Fibroblast of the aortic adventitia (primary cell): ENCODE measurements around the gene HKDC1. TPM values are rescaled to one million over a fixed set of nuclear protein-coding genes. Genes with fewer than 3 reads are reported as not detected.
A peak's percentile ranks its signal among the peaks of the same experiment; 100 is the strongest.
"Not testable (repeated sequence)": the region's sequence is repeated elsewhere in the genome, so short reads cannot be mapped to it uniquely, and the experiment has no call there.

Experiments
- DNase-seq: peaks from one replicate; pipeline ENCODE4 v3.0.0-alpha.2; 2010; ENCODE audit warnings: low read depth
- H3K4me3 ChIP-seq: 2 replicates; pipeline ENCODE4 v1.5.1; 2011; ENCODE audit warnings: low read depth, mild to moderate bottlenecking, control low read depth, low read length, moderate library complexity
- CTCF ChIP-seq: IDR thresholded peaks from 2 replicates; pipeline ENCODE4 v1.5.1; 2011; ENCODE audit warnings: mild to moderate bottlenecking, low read length, control low read depth, inconsistent platforms; ENCODE audit not compliant: insufficient read depth
- total RNA-seq: library from RNA; depleted of rRNA; stranded (reverse); fragments of >200 nt; gene quantifications from 2 replicates; pipeline ENCODE4 v1.2.3, GENCODE V29; 2012; ENCODE audit warnings: low replicate concordance

HKDC1 gene
- total RNA-seq, 1 donor = 0.09 TPM

GRCh38 chr10:69295027-69295636, 75.0 kb downstream of the HKDC1 start:
- TF ChIP-seq CTCF = no peak
- DNase-seq = no peak

GRCh38 chr10:69303632-69304051, 83.5 kb downstream of the HKDC1 start:
- DNase-seq = peak; percentile 56
- TF ChIP-seq CTCF = no peak
- H3K4me3 ChIP-seq = no peak overlapping the region

More at GRCh38 chr10:69295027-69295636, 75.0 kb downstream of the HKDC1 start:
- H3K4me3 ChIP-seq = no peak overlapping the region

- no peak for DNase-seq
- no peak for TF ChIP-seq CTCF
Measured at GRCh38 chr10:69306421-69306820, 86.3 kb downstream of the HKDC1 start.

GRCh38 chr10:69307434-69307833, 87.3 kb downstream of the HKDC1 start:
- H3K4me3 ChIP-seq = no peak overlapping the region
- no peak for DNase-seq
- TF ChIP-seq CTCF = no peak

More at GRCh38 chr10:69306421-69306820, 86.3 kb downstream of the HKDC1 start:
- no peak overlapping the region for H3K4me3 ChIP-seq

- not testable (repeated sequence) for DNase-seq, H3K4me3 ChIP-seq
Measured at GRCh38 chr10:69308304-69308703, 88.2 kb downstream of the HKDC1 start.

GRCh38 chr10:69311309-69311708, 91.2 kb downstream of the HKDC1 start:
- H3K4me3 ChIP-seq = no peak overlapping the region

GRCh38 chr10:69312528-69312927, 92.4 kb downstream of the HKDC1 start:
- no peak for TF ChIP-seq CTCF
- no peak overlapping the region for H3K4me3 ChIP-seq
- no peak for DNase-seq

More at GRCh38 chr10:69311309-69311708, 91.2 kb downstream of the HKDC1 start:
- no peak for DNase-seq
- no peak for TF ChIP-seq CTCF
